Fibroblast of villous mesenchyme (primary cell): Measurements from ENCODE around the gene DHRS9. TPM values are rescaled to one million over a fixed set of nuclear protein-coding genes. Genes with fewer than 3 reads are reported as not detected.

Experiments
- DNase-seq: peaks from one replicate; pipeline ENCODE4 v3.0.0-alpha.2; 2010; ENCODE audit warnings: low read depth
- H3K4me3 ChIP-seq: 2 replicates; pipeline ENCODE4 v1.5.1; 2011; ENCODE audit warnings: low read depth, mild to moderate bottlenecking, low read length
- total RNA-seq: library from RNA; depleted of rRNA; stranded (reverse); fragments of >200 nt; gene quantifications from 2 replicates; pipeline ENCODE4 v1.2.3, GENCODE V29; 2012
- TF ChIP-seq, protein P1 (sequence below): IDR thresholded peaks from 2 replicates; pipeline ENCODE4 v1.5.1; 2012; ENCODE audit warnings: low read depth, mild to moderate bottlenecking, low read length; ENCODE audit not compliant: insufficient read depth

The DHRS9 gene
- total RNA-seq, 1 donor, result under 0.01 TPM

- TF ChIP-seq, protein P1, sequence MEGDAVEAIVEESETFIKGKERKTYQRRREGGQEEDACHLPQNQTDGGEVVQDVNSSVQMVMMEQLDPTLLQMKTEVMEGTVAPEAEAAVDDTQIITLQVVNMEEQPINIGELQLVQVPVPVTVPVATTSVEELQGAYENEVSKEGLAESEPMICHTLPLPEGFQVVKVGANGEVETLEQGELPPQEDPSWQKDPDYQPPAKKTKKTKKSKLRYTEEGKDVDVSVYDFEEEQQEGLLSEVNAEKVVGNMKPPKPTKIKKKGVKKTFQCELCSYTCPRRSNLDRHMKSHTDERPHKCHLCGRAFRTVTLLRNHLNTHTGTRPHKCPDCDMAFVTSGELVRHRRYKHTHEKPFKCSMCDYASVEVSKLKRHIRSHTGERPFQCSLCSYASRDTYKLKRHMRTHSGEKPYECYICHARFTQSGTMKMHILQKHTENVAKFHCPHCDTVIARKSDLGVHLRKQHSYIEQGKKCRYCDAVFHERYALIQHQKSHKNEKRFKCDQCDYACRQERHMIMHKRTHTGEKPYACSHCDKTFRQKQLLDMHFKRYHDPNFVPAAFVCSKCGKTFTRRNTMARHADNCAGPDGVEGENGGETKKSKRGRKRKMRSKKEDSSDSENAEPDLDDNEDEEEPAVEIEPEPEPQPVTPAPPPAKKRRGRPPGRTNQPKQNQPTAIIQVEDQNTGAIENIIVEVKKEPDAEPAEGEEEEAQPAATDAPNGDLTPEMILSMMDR, result no peak
- DNase-seq, result no peak
- no peak overlapping the region for H3K4me3 ChIP-seq
Measured at GRCh38 chr2:169114056-169114455, 44.7 kb downstream of the DHRS9 start.

DNA sequence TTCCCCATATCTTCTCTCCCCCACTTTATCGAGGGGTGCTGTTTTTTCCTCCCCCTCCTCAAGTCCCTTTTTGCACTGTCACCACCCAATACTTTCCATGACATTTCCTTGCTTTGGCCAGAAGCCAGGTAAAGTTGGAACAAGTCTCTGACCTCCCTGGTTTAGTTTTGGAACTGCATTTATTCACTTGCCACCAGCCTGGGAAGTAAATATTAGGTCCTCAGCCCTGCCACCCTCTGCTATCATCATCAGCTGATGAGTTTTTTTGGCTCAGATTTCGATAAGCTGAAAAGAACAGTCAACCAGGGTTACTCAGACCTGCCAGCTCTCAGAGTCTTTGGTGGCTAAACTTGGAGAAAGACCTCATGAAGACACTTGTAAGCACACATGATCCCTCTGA, 47.0 kb downstream of the DHRS9 start:
- no peak overlapping the region for H3K4me3 ChIP-seq
- no peak for DNase-seq
- TF ChIP-seq, protein P1, result no peak

DNA sequence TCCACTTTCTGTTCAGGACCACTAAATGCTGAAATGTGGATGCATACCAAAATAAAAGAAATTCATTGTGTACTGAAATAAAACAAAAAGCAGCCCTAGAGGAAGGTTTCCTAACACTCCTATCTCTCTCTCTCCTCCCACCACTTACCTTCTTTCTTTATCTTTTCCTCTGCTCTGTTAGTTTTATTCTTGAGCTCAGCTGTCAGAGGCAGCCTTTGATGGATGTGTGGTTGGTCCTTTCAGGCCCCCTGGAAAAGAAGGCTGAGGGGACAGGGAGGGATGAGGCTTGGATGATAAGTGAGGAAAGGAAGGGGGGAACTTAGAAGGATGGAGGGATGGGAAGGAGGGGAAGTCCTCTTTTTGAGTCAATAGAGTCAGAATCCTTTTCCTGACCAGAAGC, 47.6 kb downstream of the DHRS9 start:
- DNase-seq, result no peak
- no peak overlapping the region for H3K4me3 ChIP-seq
- TF ChIP-seq, protein P1, result no peak

DNA sequence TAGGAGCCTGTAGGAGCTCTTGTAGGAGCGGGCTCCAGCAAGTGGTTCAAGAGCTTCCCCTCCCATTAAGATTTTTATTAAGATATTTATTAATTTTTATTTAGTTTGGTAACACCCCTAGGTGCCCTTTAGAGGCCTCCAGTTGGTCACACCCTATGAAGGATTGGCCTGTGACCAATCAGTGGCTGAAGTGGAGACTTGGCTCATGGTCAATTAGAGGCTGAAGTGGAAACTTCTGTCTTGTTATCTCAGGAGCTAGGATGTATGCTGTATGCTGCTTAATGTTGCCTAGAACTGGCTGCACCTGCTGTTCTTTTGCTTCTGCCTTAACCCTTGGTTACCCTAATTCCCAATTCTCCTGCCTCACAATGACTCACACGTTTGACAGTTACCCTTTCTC, 48.7 kb downstream of the DHRS9 start:
- no peak overlapping the region for H3K4me3 ChIP-seq
- TF ChIP-seq, protein P1, result no peak
- DNase-seq, result no peak

DNA sequence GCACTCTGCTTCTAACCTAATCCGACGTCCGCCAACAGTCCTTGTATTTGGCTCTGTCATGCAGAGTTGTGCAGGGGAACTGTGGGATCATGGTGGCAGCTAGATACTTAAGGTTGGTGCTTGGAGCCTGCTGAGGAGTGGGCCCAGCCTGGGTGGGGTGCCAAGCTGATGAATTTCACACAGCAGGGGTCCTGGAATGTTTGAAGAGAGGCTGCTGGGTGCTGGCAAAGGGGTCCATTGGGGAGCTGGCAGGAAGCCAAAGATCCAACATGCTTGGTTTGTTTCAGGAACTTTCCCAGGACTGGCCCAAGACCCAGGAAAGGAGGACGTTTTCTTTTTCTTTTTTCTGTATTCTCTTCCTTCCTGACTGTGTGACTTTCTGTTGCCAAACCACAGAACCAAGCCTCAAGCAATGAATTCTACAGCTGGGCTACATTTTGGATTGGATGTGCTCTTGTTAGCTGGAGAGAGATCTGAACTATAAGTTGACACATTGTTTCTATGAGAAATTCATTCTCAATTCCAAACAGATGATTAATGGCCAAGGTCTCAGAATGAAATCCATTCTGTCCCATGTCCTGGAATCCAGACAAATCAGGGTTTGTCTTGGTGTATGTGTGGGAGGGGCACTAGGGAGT, 49.9 kb downstream of the DHRS9 start:
- TF ChIP-seq, protein P1, result no peak
- DNase-seq, result no peak
- H3K4me3 ChIP-seq, result no peak overlapping the region

DNA sequence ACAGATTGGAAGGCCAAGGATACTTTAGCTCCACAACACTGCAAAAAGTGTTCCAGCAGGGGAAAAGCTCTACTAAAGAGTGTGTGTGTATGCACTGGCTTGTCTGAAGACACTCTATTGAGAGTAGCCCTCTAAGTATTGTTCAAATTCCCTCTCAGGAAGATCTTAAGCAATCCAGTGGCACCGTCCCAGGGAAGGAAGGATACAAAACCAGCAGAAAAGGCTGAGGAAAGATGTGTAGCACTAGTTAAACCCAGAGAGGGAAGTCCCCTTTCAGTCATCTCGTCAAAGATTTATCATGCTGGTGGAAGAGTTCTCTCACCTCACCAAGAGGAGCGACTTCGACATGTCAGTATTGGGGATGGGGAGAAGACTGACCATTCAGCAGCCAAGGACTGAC, 50.5 kb downstream of the DHRS9 start:
- H3K4me3 ChIP-seq, result no peak overlapping the region
- TF ChIP-seq, protein P1, result no peak
- no peak for DNase-seq

GRCh38 chr2:169129703-169130243, 60.4 kb downstream of the DHRS9 start:
- DNase-seq, result no peak
- TF ChIP-seq, protein P1, result no peak
- no peak overlapping the region for H3K4me3 ChIP-seq
